Subcutaneous abdominal adipose tissue (tissue), 5 donors: ENCODE data around the gene ADARB2.

Experiments used
- H3K27ac ChIP-seq: one replicate; pipeline ENCODE4 v1.7.0; 2013; ENCODE audit warnings: low read depth, mild to moderate bottlenecking, inconsistent platforms, low read length, moderate library complexity
- H3K27me3 ChIP-seq, 5 donors: one replicate each; pipeline ENCODE4 v1.7.0; 2013; ENCODE audit warnings: low read length in 5 of 5, inconsistent platforms in 1 of 5; ENCODE audit not compliant: control insufficient read depth in 5 of 5, insufficient read depth in 4 of 5
- H3K36me3 ChIP-seq, 5 donors: one replicate each; pipeline ENCODE4 v1.7.0; 2013; ENCODE audit warnings: low read length in 5 of 5; ENCODE audit not compliant: control insufficient read depth in 5 of 5, insufficient read depth in 5 of 5
- H3K4me1 ChIP-seq, 5 donors: one replicate each; pipeline ENCODE4 v1.7.0; 2013; ENCODE audit warnings: low read length in 5 of 5, mild to moderate bottlenecking in 3 of 5, moderate library complexity in 1 of 5; ENCODE audit not compliant: control insufficient read depth in 5 of 5, insufficient read depth in 5 of 5
- H3K4me3 ChIP-seq, 5 donors: one replicate each; pipeline ENCODE4 v1.7.0; 2013; ENCODE audit warnings: low read length in 5 of 5, low read depth in 1 of 5
- H3K9ac ChIP-seq, 5 donors: one replicate each; pipeline ENCODE4 v1.7.0; 2013; ENCODE audit warnings: low read length in 5 of 5, mild to moderate bottlenecking in 4 of 5, moderate library complexity in 3 of 5
- H3K9me3 ChIP-seq, 5 donors: one replicate each; pipeline ENCODE4 v1.7.0; 2013; ENCODE audit warnings: low read length in 5 of 5; ENCODE audit not compliant: control insufficient read depth in 5 of 5
- donor health status: healthy.
- donor health status: healthy.
- donor health status: healthy.
- donor health status: healthy.
- donor health status: healthy.

Gene ADARB2

DNA sequence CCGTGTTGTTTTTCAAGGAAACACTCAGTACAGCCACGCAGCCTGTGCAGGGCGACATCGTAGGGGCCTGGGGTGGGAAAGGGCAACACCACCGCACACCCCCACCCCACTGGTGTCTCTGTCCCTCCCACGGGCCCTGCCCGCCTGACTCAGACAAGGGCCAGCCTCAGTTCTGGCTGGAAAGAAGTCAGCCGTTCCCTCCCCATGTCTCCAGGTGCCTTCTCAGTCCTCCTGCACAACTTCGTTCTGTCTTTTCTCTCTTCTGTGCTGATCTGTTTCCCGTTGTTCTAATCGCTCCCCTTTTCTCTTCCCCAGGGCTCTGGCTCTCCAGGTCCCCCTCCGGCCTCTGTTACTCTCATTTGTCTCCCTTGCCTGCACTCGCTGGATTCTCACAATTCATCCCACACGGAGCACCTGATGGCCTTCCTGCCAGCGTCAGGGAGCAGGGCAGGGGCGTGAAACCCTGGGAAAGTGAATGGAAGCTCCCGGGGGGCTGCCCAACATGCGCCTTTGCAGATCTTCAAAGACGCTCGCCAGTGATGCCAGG is 583.4 kb downstream of the ADARB2 start:
- no peaks in the 10 kb centered on the region for H3K9me3 ChIP-seq
- H3K27me3 ChIP-seq: peaks cover 0 to 23% (median 6%) of the 10 kb centered on the region in 5 donors
- no peak overlapping the region for H3K4me3 ChIP-seq
- H3K27ac ChIP-seq: no peak overlapping the region
- H3K9ac ChIP-seq: no peak overlapping the region
- no peaks in the 10 kb centered on the region for H3K36me3 ChIP-seq
- H3K4me1 ChIP-seq: no peaks in the 10 kb centered on the region

DNA sequence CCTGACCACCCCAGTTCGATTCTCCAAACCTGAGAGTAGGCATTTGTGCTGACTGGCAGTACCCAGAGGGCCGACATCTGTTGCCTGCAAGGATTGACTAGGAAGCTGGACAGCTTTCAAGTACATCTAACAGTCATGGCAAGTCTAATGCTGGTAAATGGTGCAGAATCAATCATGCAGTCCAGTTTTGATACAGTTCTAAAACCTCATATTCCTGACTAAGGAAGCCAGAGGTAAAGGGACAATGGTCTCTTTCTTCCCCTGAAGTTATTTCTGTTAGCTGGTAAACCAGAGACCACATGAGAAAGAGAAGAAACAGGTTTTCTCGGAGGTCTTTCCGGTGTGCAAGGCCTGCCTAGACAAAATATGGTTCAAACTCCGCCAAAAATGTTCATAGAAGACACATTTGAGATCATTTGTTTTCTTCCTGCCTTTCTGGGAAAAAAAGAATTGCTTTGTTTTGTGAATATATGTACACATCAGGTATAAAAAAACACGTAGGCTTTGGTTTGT is 584.0 kb downstream of the ADARB2 start:
- Histone ChIP-seq H3K36me3 (no peaks in the 10 kb centered on the region), H3K4me3 (no peak overlapping the region), H3K9ac (no peak overlapping the region), H3K27ac (no peak overlapping the region), H3K9me3 (no peaks in the 10 kb centered on the region), H3K4me1 (no peaks in the 10 kb centered on the region), H3K27me3 (peaks cover 0 to 23% (median 6%) of the 10 kb centered on the region in 5 donors)

DNA sequence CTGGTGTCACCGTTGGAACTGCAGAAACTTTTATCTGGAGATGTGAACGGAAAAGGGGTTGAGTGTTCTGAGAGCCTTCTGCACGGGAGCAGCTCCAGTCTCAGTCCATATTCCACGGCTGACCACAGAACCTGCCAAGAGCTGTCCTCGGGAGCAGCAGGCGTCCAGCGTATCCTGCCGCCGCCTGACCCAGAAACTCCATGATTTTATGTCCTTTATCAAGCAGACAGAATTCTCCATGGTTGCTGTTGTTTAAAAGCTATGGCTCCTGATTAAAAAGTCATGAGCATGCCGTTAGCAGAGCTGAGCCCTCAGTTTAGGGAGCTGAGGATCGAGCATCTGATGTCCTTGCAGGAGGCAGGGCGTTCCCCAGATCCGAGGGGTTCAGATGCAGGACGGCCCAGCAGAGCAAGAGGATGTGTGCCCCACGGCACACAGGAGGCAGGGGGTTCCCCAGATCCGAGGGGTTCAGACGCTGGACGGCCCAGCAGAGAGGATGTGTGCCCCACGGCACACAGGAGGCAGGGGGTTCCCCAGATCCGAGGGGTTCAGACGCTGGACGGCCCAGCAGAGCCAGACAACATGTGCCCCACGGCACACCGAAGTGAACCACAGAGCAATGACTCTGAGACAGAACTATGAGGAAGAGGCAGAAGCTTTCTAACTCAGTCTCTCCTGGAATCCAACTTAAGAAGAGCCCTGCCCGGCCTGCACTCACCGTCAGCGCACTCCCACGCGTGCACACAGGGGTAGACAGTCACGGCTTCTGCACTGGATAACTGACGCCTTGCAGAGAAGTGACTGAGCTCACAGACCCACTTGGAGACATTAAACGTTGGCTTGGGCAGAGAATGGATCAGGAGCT is 584.7 kb downstream of the ADARB2 start:
- H3K9me3 ChIP-seq: no peaks in the 10 kb centered on the region
- H3K36me3 ChIP-seq: no peaks in the 10 kb centered on the region
- no peak overlapping the region for H3K9ac ChIP-seq
- H3K27ac ChIP-seq: no peak overlapping the region
- H3K4me3 ChIP-seq: no peak overlapping the region
- H3K27me3 ChIP-seq: peaks cover 0 to 20% (median 6%) of the 10 kb centered on the region in 5 donors
- no peaks in the 10 kb centered on the region for H3K4me1 ChIP-seq

DNA sequence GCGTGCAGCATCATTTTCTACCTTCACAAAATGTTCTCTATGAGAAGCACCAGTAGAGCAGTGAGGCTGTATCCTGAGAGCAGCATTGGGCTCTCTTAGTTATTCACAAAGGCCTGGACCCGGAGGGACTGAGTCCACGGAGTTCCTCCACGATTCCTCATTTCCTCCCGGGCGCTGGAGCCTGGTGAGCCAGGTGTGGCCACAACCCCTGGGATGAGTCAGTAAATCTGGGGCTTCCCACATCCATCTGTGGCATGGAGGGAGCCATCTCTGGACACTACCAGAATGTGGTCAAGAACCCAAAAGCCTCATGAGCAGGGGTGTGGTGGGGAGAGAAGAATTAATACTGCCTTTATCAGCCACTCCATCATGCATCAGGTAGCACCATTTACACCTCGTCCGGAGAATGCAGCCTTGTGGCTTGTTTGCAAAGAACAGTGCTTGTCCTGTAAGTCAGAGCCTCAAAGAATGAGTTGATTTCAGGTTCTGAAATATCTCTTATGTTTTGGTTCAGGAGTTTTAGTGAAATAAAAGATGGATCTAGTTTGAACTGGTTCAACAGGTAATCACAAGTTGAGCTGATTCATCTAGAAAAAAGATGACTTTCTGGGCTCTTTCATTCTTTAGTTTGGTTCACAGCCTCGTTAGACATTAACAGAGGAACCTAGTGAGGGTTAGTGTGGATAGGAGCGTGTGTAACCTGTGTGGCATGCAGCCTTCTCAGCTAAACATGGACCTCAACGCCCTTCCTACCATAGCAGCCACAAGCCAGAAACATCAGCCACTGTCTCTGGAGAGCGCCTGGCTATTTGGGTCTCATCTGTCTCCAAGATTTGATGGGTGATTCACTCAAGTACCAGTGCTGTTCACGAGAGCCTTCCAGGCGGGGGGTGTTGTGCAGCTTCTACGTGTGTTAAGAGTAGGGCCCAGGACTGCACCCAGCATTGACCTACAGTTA is 586.0 kb downstream of the ADARB2 start:
- no peak overlapping the region for H3K27ac ChIP-seq

DNA sequence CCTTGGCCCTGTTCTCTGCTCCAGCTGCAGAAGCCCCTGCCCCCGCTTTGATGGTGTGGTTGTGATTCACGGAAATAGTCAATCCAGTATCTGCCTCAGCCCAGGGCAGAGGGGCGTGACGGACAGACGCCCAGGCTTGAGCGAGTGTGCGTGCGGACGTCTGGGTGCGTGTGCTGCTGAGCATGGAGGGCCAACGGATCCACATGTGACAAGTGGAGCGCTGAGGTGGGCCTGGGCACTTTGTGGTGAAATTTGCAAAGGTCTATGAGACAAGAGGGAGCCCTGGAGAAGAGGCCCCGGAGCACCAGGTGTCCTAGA is 586.7 kb downstream of the ADARB2 start:
- Histone ChIP-seq H3K4me3 (no peak overlapping the region), H3K9ac (no peak overlapping the region), H3K9me3 (peaks cover 0 to 11% (median 7%) of the 10 kb centered on the region in 5 donors), H3K27ac (no peak overlapping the region), H3K27me3 (peaks cover 0 to 13% (median 5%) of the 10 kb centered on the region in 5 donors), H3K4me1 (no peaks in the 10 kb centered on the region), H3K36me3 (no peaks in the 10 kb centered on the region)

More for the DNA sequence above, 586.0 kb downstream of the ADARB2 start:
- Histone ChIP-seq H3K36me3 (no peaks in the 10 kb centered on the region), H3K9ac (no peak overlapping the region), H3K9me3 (peaks cover 0 to 6% (median 1%) of the 10 kb centered on the region in 5 donors), H3K4me3 (no peak overlapping the region), H3K4me1 (no peaks in the 10 kb centered on the region), H3K27me3 (peaks cover 0 to 13% (median 5%) of the 10 kb centered on the region in 5 donors)

DNA sequence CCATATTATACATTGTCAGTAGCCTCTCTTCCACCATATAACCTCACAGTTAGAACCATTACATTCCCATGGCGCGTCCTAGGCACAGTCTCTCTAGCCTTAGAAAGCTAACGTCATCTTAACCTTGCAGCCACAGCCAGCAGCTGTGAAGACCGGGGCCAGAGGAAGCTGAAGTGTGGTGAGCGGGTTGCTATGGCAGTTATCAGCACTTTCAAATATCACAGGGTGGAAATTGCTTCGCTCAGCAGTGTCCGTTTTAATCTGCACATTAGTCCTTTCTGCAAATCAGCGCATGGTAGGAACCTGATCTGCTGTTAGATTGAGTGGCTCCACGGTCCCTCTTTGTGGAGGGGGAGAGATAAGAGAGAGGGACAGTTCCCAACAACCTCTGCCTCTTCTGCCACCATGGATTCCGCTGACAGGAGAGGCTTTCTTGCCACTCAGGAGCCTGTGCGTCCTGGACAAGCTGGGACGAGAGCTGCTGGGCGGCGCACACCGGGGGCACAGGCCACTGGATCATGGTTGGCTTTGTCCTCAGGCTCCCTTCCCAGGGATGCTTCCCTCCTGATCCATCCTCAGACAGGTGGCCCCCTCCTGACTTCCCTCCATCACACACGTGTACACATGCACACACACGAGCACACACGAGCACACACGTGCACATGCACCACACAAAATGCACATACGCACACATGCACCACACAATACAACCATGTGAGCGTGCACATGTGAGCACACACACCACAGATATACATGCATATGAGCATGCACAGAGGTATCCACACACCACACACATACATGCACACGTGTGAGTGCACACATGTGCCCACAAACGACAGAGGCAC is 587.3 kb downstream of the ADARB2 start:
- Histone ChIP-seq H3K27ac (no peak overlapping the region), H3K27me3 (peaks cover 0 to 13% (median 5%) of the 10 kb centered on the region in 5 donors), H3K36me3 (no peaks in the 10 kb centered on the region), H3K4me1 (no peaks in the 10 kb centered on the region), H3K9me3 (peaks cover 0 to 15% (median 7%) of the 10 kb centered on the region in 5 donors), H3K4me3 (no peak overlapping the region), H3K9ac (no peak overlapping the region)

DNA sequence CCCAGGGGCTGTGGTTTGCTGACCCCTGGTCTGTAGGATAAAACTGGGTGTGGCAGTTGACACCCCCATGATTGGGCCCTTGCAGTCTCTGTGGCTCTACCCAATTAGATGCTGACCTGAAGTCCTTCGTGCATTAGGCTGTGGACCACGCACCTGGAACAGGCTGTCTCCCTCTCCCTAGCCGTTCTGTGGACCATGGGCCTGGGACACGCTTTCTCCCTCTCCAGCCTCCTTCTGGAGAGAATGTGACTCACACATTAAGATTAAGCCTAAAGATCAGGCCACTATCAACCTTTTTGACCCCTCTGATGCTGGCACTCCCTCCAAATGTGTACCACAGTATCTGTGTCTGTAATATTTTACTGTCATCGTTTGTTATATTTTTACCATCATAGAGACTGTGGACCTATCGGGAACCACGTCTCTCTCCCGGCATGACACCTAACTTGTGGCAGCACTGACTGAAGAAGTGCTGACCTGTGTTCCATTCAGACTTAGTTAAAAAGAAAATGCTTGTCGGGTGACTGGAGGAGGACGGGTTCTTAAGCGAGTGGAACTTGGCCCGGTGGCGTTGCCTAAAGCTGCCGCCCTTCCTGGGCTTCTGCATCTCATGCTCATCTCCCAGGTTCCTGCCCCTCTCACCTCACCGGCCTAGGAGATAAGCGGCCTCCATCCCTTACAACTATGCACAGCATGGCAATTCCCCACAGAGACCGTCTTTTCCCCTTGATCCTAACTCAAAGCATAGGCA is 588.3 kb downstream of the ADARB2 start:
- Histone ChIP-seq H3K27me3 (peaks cover 0 to 8% (median 5%) of the 10 kb centered on the region in 5 donors), H3K27ac (no peak overlapping the region), H3K36me3 (no peaks in the 10 kb centered on the region), H3K9me3 (peaks cover 0 to 17% (median 7%) of the 10 kb centered on the region in 5 donors), H3K4me1 (no peaks in the 10 kb centered on the region), H3K9ac (no peak overlapping the region), H3K4me3 (no peak overlapping the region)

DNA sequence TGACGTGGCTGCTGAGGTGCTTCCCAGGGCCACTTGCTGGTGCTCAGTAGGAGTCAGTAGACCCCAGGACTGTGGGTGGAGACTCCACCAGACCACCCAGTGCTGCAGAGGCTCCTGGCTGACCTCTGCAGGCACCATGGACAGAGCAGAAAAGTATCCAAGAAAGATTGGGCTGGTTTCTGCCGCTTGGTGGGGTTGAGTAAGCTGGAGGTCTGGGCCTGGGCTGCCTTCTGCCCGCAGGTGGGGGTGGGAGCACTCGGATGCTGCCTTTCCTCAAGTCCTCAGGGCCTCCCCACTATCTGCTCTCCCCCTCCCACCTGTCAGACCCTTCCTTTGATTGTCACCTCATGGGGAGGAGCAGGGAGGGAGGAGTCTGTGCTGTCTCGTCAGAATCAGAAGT is 589.5 kb downstream of the ADARB2 start:
- Histone ChIP-seq H3K4me3 (no peak overlapping the region), H3K36me3 (no peaks in the 10 kb centered on the region), H3K27ac (no peak overlapping the region), H3K9me3 (peaks cover 3 to 17% (median 10%) of the 10 kb centered on the region in 5 donors), H3K4me1 (no peaks in the 10 kb centered on the region), H3K9ac (no peak overlapping the region), H3K27me3 (peaks cover 0 to 8% (median 5%) of the 10 kb centered on the region in 5 donors)

DNA sequence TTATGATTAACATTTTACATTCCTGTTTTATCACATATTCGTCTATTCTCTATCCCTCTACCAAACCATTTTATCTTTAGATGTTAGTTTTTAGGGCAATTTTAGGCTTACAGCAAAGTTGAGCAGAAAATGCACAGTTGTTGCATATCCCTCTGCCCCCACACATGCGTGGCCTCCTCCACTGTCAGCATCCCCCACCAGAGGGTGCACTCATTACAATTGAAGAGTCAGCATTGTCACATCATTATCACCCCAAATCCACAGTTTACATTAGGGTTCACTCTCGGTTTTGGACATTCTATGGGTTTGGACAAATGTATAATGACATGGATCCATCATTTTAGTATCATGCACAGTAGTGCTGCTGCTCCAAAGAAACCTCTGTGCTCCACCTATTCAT is 594.7 kb downstream of the ADARB2 start:
- Histone ChIP-seq H3K36me3 (no peaks in the 10 kb centered on the region), H3K9me3 (peaks cover 8 to 23% (median 16%) of the 10 kb centered on the region in 5 donors)

More for the DNA sequence above, 594.7 kb downstream of the ADARB2 start:
- Histone ChIP-seq H3K4me1 (no peaks in the 10 kb centered on the region), H3K27me3 (no peaks in the 10 kb centered on the region), H3K4me3 (no peak overlapping the region), H3K27ac (no peak overlapping the region), H3K9ac (no peak overlapping the region)
